ENCODE measurements around the gene TRAP1.
"Not testable (repeated sequence)": the region's sequence is repeated elsewhere in the genome, so short reads cannot be mapped to it uniquely, and the experiment has no call there.

The TRAP1 gene

GRCh38 chr16:3735541-3735940 is 18.2 kb upstream of the TRAP1 start:
- no peak for DNase-seq

GRCh38 chr16:3734758-3735221 is 17.5 kb upstream of the TRAP1 start:
- DNase-seq: no peak

GRCh38 chr16:3734084-3734757 is 16.9 kb upstream of the TRAP1 start:
- no peak for DNase-seq

GRCh38 chr16:3732171-3732570 is 14.8 kb upstream of the TRAP1 start:
- no peak for DNase-seq

GRCh38 chr16:3731126-3731935 is 14.0 kb upstream of the TRAP1 start:
- DNase-seq: no peak

GRCh38 chr16:3730161-3731125 is 13.1 kb upstream of the TRAP1 start:
- DNase-seq: no peak

- DNase-seq: no peak
Observed at GRCh38 chr16:3729161-3730112, 12.1 kb upstream of the TRAP1 start.

GRCh38 chr16:3728424-3729160 is 11.3 kb upstream of the TRAP1 start:
- no peak for DNase-seq

GRCh38 chr16:3727806-3728381 is 10.6 kb upstream of the TRAP1 start:
- no peak for DNase-seq

- no peak for DNase-seq
Observed at GRCh38 chr16:3726021-3726687, 8.8 kb upstream of the TRAP1 start.

GRCh38 chr16:3725276-3725675 is 8.0 kb upstream of the TRAP1 start:
- no peak for DNase-seq

GRCh38 chr16:3722508-3722907 is 5.2 kb upstream of the TRAP1 start:
- DNase-seq: no peak

- DNase-seq: no peak
Observed at GRCh38 chr16:3720418-3720817, 3.1 kb upstream of the TRAP1 start.

GRCh38 chr16:3718628-3719027 is 1.3 kb upstream of the TRAP1 start:
- DNase-seq: no peak

GRCh38 chr16:3718019-3718391 is 681 bp upstream of the TRAP1 start:
- DNase-seq: no peak

- no peak for DNase-seq
Observed at GRCh38 chr16:3716831-3717234, 491 bp downstream of the TRAP1 start.

- no peak for DNase-seq
Observed at GRCh38 chr16:3715430-3715829, 1.9 kb downstream of the TRAP1 start.

- not testable (repeated sequence) for DNase-seq
Observed at GRCh38 chr16:3714378-3714777, 2.9 kb downstream of the TRAP1 start.

- no peak for DNase-seq
Observed at GRCh38 chr16:3713587-3714242, 3.6 kb downstream of the TRAP1 start.

GRCh38 chr16:3712861-3713372 is 4.4 kb downstream of the TRAP1 start:
- DNase-seq: no peak
